OCI-LY1 (cell line): ENCODE measurements around the gene KCTD8.

Experiments
- H2AFZ ChIP-seq: fragments of 200-600 bp; sonication (generic), shearing (Covaris generic); 2 replicates; pipeline ENCODE4 v1.6.0; 2014; ENCODE audit warnings: antibody characterized with exemption, mild to moderate bottlenecking, low read length
- H3F3A ChIP-seq: fragments of 200-600 bp; sonication (generic), shearing (Covaris generic); 2 replicates; pipeline ENCODE4 v1.6.0; 2014; ENCODE audit warnings: mild to moderate bottlenecking, antibody characterized with exemption, low read length, moderate library complexity; ENCODE audit not compliant: insufficient read depth
- H3K27ac ChIP-seq: fragments of 200-600 bp; sonication (generic); 2 replicates; pipeline ENCODE4 v1.5.1; 2014; ENCODE audit warnings: low read length, mixed run types, mild to moderate bottlenecking, low read depth; ENCODE audit not compliant: poor library complexity, severe bottlenecking
- H3K27me3 ChIP-seq: fragments of 200-600 bp; sonication (generic); 2 replicates; pipeline ENCODE4 v1.6.0; 2014; ENCODE audit warnings: antibody characterized with exemption, mild to moderate bottlenecking, low read length, moderate library complexity; ENCODE audit not compliant: insufficient read depth
- H3K36me3 ChIP-seq: fragments of 200-600 bp; sonication (generic); 2 replicates; pipeline ENCODE4 v1.6.1; 2014; ENCODE audit warnings: mild to moderate bottlenecking, antibody characterized with exemption, low read length, moderate library complexity, mixed read lengths; ENCODE audit not compliant: insufficient read depth
- H3K4me1 ChIP-seq: fragments of 200-600 bp; sonication (generic); 2 replicates; pipeline ENCODE4 v1.5.1; 2014; ENCODE audit warnings: mild to moderate bottlenecking, low read length, moderate library complexity; ENCODE audit not compliant: insufficient read depth, severe bottlenecking
- H3K4me2 ChIP-seq: fragments of 200-600 bp; sonication (generic), shearing (Covaris generic); 2 replicates; pipeline ENCODE4 v1.6.1; 2014; ENCODE audit warnings: low read length
- H3K4me3 ChIP-seq: fragments of 200-600 bp; sonication (generic); 2 replicates; pipeline ENCODE4 v1.5.1; 2014; ENCODE audit warnings: low read length, low read depth, mild to moderate bottlenecking, mixed read lengths; ENCODE audit not compliant: poor library complexity, severe bottlenecking
- H3K79me2 ChIP-seq: fragments of 200-600 bp; shearing (Covaris generic); 2 replicates; pipeline ENCODE4 v1.6.1; 2016; ENCODE audit warnings: mixed run types, low read length, mixed read lengths; ENCODE audit not compliant: insufficient read depth
- H3K9ac ChIP-seq: fragments of 200-600 bp; sonication (generic), shearing (Covaris generic); 2 replicates; pipeline ENCODE4 v1.6.1; 2014; ENCODE audit warnings: mild to moderate bottlenecking, low read length, mixed read lengths
- H3K9me2 ChIP-seq: fragments of 200-600 bp; sonication (generic), shearing (Covaris generic); 2 replicates; pipeline ENCODE4 v1.6.1; 2014; ENCODE audit warnings: low read depth, mild to moderate bottlenecking, low read length, mixed read lengths
- H3K9me3 ChIP-seq: fragments of 200-600 bp; shearing (Covaris generic); 2 replicates; pipeline ENCODE4 v1.6.1; 2014; ENCODE audit warnings: low read length, mixed read lengths
- H4K20me1 ChIP-seq: fragments of 200-600 bp; sonication (generic), shearing (Covaris generic); 2 replicates; pipeline ENCODE4 v1.6.0; 2016; ENCODE audit warnings: mild to moderate bottlenecking, low read length; ENCODE audit not compliant: insufficient read depth
- EZH2 ChIP-seq: fragments of 200-600 bp; sonication (generic), shearing (Covaris generic); IDR thresholded peaks from 2 replicates; pipeline ENCODE4 v1.8.0; 2017; ENCODE audit warnings: borderline replicate concordance, mixed run types, mild to moderate bottlenecking, antibody characterized with exemption, low read length, moderate library complexity, mixed read lengths
- TF ChIP-seq, protein P1 (sequence below): fragments of 200-600 bp; sonication (generic), shearing (Covaris generic); IDR thresholded peaks from 2 replicates; pipeline ENCODE4 v1.5.1; 2017; ENCODE audit warnings: mild to moderate bottlenecking, antibody characterized with exemption, low read length, moderate library complexity, mixed read lengths

KCTD8 gene

DNA sequence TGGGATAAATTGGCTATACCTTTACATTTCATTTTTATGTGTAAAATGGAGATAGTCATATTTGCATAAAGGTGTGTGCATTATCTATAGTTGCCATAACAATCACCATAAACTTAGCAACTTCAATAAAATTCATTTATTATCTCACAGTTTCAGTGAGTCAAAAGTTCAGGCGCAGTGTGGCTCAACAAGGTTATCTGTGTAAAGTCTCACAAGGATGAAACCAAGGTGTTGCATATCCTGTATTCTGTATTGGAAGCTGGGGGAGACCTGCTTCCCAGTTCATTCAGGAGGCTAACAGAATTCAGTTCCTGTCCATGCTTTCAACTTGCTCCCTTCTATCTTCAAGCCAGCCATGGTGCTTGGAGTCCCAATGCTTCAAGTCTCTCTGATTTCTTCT, 169.5 kb downstream of the KCTD8 start:
- Histone ChIP-seq H3K27me3 (no peaks in the 10 kb centered on the region), H3F3A (no peaks in the 10 kb centered on the region), H3K9me2 (no peaks in the 10 kb centered on the region), H3K9ac (no peak overlapping the region), H3K4me3 (no peak overlapping the region), H3K4me2 (no peak overlapping the region), H2AFZ (no peak overlapping the region), H3K79me2 (no peaks in the 10 kb centered on the region), H3K27ac (no peak overlapping the region), H3K4me1 (no peaks in the 10 kb centered on the region), H3K36me3 (no peaks in the 10 kb centered on the region), H3K9me3 (no peaks in the 10 kb centered on the region), H4K20me1 (no peaks in the 10 kb centered on the region)
- TF ChIP-seq, protein P1, sequence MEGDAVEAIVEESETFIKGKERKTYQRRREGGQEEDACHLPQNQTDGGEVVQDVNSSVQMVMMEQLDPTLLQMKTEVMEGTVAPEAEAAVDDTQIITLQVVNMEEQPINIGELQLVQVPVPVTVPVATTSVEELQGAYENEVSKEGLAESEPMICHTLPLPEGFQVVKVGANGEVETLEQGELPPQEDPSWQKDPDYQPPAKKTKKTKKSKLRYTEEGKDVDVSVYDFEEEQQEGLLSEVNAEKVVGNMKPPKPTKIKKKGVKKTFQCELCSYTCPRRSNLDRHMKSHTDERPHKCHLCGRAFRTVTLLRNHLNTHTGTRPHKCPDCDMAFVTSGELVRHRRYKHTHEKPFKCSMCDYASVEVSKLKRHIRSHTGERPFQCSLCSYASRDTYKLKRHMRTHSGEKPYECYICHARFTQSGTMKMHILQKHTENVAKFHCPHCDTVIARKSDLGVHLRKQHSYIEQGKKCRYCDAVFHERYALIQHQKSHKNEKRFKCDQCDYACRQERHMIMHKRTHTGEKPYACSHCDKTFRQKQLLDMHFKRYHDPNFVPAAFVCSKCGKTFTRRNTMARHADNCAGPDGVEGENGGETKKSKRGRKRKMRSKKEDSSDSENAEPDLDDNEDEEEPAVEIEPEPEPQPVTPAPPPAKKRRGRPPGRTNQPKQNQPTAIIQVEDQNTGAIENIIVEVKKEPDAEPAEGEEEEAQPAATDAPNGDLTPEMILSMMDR: no peak
- no peak for TF ChIP-seq EZH2

DNA sequence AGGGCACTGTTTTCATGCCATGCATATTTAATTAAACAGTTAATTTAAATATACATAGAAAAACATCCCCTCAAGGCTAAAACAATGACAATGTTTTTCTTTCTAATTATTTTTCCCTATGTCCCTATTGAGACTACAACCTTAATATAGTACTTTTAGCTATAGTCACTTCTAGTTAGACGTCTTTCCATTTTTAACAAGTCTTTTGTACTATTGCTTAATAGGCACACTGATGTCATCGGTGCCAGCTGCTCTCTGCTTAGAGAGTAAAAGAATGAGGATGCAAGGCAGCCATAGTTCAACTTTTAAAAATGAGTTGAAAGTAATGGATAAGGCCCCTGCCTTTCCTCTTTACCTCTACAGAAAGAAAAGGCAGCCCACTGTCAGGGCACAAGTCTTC, 191.1 kb downstream of the KCTD8 start:
- H3K4me2 ChIP-seq: no peak overlapping the region
- H2AFZ ChIP-seq: no peak overlapping the region
- no peak overlapping the region for H3K27ac ChIP-seq
- H4K20me1 ChIP-seq: no peaks in the 10 kb centered on the region
- no peaks in the 10 kb centered on the region for H3K9me2 ChIP-seq
- no peaks in the 10 kb centered on the region for H3K4me1 ChIP-seq
- H3K9me3 ChIP-seq: no peaks in the 10 kb centered on the region
- no peak overlapping the region for H3K4me3 ChIP-seq
- H3K36me3 ChIP-seq: no peaks in the 10 kb centered on the region
- no peaks in the 10 kb centered on the region for H3K27me3 ChIP-seq
- TF ChIP-seq, protein P1: no peak
- no peak for TF ChIP-seq EZH2
- no peaks in the 10 kb centered on the region for H3F3A ChIP-seq
- H3K79me2 ChIP-seq: no peaks in the 10 kb centered on the region
- no peak overlapping the region for H3K9ac ChIP-seq

DNA sequence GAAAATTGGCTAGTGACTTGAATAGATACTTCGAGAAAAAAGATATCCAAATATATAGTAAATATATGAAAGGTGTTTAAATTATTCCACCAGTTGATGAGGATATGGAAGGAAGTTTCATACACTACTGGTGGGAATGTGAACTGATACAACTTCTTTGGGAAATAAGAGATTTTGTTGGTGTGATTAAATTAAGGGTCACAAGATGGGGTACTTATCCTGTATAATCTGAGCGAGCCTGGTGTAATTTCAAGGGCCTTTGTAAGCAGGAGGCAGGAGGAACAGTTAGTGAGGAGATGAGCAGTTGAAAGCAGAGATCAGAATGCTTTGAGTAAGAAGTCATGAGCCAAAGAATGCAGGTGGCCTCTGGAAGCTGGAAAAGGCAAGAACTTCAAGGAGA, 192.2 kb downstream of the KCTD8 start:
- H3K27ac ChIP-seq: no peak overlapping the region
- no peaks in the 10 kb centered on the region for H3K9me3 ChIP-seq
- H3K4me1 ChIP-seq: no peaks in the 10 kb centered on the region
- H3K27me3 ChIP-seq: no peaks in the 10 kb centered on the region
- H3F3A ChIP-seq: no peaks in the 10 kb centered on the region
- no peaks in the 10 kb centered on the region for H3K9me2 ChIP-seq
- no peak overlapping the region for H3K4me3 ChIP-seq
- H4K20me1 ChIP-seq: no peaks in the 10 kb centered on the region
- H3K4me2 ChIP-seq: no peak overlapping the region
- no peak overlapping the region for H2AFZ ChIP-seq
- no peak for TF ChIP-seq EZH2
- TF ChIP-seq, protein P1: no peak
- H3K36me3 ChIP-seq: no peaks in the 10 kb centered on the region
- H3K9ac ChIP-seq: no peak overlapping the region
- H3K79me2 ChIP-seq: no peaks in the 10 kb centered on the region
